Stimulated activated CD4-positive, alpha-beta T cell treated with anti-CD3 and anti-CD28 coated beads, Interleukin-1b, Interleukin-23, amount 100 ng/mL, for 24 hours (primary cell): ENCODE data around the gene HAUS7.

Experiments
- DNase-seq, 4 experiments: peaks; one replicate each; pipeline ENCODE4 v3.0.0-alpha.2; 2020; ENCODE audit warnings: low read depth in 4 of 4, low spot score in 1 of 4

The HAUS7 gene

DNA sequence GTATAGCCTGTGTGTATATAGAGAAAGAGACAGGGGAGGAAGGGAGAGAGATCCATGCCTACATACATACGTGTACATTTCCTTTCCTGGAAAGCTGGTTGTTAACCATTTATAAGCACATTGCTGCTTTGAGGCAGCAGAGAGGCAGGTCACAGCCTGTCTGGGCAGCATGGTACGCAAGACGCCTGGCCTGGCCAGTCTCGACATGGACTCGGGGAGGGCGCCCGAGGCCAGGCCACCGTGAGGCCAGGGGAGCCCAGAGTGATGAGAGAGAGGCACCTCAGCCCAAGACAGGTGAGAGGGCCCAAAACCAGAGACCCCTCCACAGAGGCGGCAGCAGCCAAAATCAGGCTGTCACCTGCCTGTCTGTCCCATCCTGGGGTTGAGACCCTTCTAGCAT lies 28.4 kb downstream of the HAUS7 start:
- no peak for DNase-seq

GRCh38 chrX:153441296-153441695 lies 29.1 kb downstream of the HAUS7 start:
- DNase-seq = no peak

DNA sequence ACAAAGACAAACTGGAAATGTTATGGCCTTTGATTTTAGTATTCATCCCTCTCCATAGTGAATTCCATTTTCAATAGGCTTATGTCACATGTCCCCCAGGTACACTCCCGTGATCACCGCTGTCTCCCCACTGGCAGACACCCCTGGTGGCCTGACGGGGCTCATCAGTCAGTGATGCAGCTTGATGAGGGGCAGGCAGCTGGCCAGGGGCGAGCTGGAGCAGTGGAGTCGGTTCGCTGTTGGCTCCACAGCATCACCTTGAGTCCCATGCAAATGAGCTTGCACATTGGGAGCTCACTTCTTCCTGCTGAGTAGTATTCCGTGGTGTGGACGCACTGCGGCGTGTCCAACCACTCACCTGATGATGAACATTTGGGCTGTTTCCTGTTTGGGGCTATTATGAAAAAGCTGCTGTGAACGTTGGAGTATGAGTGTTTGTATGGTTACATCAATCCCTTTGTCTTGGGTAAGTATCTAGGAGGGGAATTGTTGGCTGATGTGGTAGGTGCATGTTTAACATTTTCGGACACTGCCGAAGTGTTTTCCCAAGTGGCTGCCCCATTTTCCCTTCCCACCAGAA lies 29.7 kb downstream of the HAUS7 start:
- DNase-seq = no peak

DNA sequence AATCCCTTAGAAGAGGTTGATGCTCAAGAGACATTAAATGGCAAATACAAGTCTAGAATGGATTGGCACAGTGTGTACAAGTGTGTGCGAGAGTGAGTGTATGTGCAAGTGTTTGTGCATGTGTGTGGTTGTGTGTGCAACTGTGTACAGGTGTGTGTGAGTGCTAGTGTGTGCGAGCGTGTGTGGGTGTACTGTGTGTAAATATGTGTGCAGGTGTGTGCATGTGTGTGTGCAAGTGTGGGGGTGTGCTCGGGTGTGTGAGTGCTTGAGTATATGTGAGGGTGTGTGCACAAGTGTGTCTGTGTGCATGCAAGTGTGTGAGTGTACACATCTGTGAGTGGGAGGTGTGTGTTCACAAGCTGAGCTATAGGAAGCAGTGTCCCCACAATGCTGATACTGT lies 30.4 kb downstream of the HAUS7 start:
- DNase-seq = no peak

DNA sequence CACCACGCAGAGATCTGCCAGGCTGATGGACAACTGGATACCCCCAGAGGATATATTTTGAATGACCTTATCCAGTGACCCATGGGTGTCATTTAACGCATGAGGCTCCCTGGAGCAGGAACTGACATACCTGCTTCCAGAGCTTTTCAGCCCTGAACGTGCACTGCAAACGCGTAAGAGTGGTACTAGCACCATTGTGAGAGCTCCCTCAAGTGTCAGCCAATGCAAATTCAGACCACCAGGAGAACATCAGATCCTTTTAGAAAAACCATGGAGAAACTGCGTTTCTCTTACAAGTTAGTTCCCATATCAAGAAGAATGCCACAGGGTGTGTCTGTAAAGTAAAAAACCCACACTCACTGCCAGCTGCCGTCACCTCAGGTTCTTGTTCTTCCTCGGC lies 31.8 kb downstream of the HAUS7 start:
- no peak for DNase-seq

DNA sequence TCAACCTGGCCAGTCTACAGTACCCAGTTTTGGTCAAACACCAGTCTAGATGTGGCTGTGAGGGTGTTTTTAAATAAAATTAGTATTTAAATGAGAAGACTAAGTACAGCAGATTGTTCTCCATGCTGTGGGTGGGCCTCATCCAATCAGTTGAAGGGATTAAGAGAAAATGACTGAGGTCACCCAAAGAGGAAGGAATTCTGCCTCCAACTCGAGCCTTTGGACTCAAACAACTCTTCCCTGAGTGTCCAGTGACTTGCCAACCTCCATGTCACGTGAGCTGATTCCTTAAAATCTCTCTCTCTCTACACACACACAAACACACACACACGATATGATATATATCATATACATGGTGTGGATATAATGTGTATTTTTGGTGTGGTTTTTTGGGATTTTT lies 34.5 kb downstream of the HAUS7 start:
- DNase-seq = no peak

DNA sequence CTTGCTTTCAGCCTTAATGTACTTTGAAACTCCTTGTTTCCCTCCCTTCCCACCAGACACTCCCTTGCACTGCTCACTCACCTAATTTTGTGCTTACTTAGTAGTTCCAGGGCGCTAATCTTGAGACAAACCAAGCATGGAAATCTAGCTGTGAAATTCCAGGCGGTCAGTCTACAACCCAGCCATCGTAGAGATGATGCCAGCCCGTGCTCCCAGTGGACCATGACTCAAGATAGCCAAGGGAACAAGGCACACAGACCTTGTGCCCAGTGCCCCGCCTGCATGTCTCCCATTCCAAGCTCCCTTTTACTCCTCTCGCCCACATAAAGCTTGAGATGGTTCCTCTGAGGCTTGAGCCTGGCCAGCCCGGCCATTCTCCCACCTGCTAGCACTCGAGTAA lies 35.6 kb downstream of the HAUS7 start:
- no peak for DNase-seq

DNA sequence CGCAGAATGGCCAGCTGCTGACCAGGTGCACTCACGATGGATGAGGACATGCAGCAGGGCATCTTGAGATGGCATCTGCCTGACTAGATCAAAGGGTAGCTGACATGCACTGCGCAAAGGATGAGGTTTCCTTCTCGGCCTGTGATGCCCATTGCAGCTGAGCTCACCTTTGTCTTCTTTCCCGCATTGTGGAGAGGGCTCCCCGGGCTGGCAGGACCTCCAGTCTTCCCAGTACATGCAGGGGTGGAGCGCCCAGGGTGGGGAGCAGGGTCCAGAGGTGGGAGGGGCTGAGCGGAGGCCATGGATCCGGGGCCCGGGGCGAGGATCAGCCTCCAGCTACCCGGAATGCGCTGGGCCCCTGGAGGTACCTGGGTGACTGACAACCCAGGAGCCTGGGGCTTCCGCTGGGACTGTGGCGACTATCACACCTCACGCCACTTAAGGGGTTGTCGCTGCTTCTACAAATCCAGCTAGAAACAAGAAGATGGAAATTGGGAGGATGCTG lies 36.5 kb downstream of the HAUS7 start:
- DNase-seq = no peak

- DNase-seq = no peak
Measured at GRCh38 chrX:153433161-153433680, 37.2 kb downstream of the HAUS7 start.

GRCh38 chrX:153430796-153431195 lies 39.6 kb downstream of the HAUS7 start:
- no peak for DNase-seq

GRCh38 chrX:153426204-153426603 lies 44.2 kb downstream of the HAUS7 start:
- DNase-seq = no peak

DNA sequence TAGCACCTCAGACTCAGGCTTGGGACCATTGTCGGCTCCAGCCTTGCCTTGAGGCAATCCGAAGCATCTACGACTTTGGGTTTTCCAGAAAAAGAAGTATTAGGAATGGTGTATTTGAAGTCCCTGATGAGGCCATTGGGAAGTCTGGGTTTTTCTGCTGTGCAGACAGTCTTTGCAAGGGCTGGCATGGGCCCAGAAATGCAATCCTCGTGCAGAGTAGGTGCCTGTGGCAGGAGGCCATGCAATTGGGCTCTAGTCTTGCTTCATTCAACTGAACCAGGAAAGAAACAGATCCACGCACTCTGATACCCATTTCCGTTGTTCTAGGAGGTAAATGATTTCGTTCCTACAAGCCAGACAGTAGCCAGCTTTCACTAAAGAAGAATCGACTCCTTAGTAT lies 46.7 kb downstream of the HAUS7 start:
- DNase-seq = no peak

- no peak for DNase-seq
Measured at GRCh38 chrX:153421856-153422255, 48.5 kb downstream of the HAUS7 start.

- no peak for DNase-seq
Measured at GRCh38 chrX:153420851-153421599, 49.4 kb downstream of the HAUS7 start.

- no peak for DNase-seq
Measured at GRCh38 chrX:153417637-153418036, 52.7 kb downstream of the HAUS7 start.

DNA sequence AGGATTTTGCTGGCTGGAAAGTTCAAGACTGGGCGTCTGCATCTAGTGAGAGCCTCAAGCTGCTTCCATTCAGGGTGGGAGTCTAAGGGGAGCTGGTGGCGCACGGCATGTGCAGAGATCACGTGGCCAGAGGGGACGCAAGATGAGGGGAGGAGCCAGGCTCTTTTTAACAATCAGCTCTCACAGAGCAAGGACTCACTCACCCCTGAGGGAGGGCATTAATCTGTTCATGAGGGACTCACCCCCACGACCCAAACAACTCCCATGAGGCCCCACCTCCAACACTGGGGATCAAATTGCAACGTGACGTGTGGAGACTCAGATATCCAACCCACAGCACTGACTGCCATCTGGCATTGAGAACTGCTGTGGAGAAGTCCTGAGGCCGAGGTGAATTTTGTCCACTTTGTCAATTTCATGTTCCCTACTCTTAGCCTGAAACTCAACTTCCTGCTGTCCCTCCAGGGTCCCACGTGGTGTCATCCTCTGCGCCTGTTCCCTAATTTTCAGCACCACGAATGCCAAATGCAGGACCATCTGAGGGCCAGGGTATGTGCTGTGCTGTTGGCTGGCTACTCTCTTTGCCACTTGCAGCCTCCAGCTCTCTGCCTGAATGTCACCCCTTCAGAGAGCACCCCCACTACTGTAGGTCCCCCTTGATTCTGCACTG lies 53.5 kb downstream of the HAUS7 start:
- DNase-seq = no peak

DNA sequence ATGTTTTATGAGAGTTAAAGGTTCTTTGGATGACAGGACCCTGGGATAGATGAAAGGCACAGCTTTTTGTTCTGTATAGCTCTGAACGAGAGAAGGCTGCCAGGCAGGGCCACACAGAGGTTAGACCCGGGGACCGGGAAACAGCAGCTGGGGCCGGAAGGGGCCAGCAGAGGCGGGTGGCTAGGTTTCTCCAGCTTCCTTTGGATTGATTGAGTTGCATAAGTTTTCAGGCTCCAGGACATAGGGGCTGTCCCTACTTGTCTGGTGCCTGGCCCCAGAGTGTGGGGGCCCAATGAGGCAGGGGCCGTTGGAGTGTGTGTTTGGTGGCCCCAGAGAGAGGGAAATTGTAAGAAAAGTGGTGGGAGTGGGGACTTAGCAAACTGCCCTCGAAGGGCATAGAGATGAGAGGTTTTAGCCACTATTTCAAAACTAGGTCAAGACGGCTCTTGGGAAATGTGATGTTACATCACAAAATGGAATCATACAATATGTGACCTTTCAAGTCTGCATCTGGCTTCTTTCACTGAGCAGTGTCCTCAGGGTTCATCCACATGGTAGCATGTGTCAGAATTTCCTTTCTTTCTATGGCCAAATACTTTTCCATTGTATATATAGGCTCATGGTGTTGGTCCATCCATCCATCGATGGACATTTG lies 55.4 kb downstream of the HAUS7 start:
- no peak for DNase-seq

GRCh38 chrX:153413731-153414130 lies 56.6 kb downstream of the HAUS7 start:
- DNase-seq = no peak

- DNase-seq = no peak
Measured at GRCh38 chrX:153412746-153413720, 57.3 kb downstream of the HAUS7 start.

DNA sequence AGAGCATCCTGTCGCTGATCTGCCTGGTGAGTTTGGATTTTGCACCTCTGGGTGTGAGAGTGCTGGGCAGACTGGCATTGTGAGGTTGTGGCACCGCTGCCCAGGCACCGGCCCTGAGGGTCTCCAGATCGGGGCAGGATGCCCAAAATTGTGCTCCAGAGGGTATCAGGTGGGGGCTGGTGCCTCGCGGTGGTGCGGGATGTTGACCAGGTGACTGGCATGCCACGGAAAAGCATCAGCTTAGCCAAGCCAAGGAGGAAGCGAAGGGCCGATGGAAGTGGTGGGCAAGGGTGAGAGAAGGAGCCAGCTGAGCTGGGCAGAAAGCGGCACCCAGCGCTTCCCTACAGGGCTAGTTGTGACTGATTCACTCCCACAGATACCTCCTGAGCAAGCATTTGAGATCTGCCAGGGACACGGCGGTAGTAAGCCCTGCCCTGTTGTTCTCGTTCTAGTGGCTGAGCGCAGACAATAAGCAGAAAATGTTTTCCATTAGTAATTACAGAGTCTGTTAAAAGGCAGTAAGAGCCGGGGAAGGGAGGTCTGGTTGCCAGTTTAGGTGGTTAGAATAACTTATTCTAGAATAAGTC lies 58.3 kb downstream of the HAUS7 start:
- DNase-seq = no peak
